Neural progenitor cell (in vitro differentiated cells): ENCODE results near the gene SLC25A6. TPM values are rescaled to one million over a fixed set of nuclear protein-coding genes. Genes with fewer than 3 reads are reported as not detected.

Source experiments
- DNase-seq: peaks from one replicate; pipeline ENCODE4 v3.0.0-alpha.2; 2016; ENCODE audit warnings: low spot score
- H2AFZ ChIP-seq: fragments of 200-600 bp; sonication (generic); replicated peaks from 2 replicates; pipeline ENCODE4 v1.6.1; 2016; ENCODE audit warnings: antibody characterized with exemption
- H3F3A ChIP-seq: fragments of 200-600 bp; sonication (generic); 2 replicates; pipeline ENCODE4 v1.6.1; 2016; ENCODE audit warnings: antibody characterized with exemption, low read depth
- H3K27ac ChIP-seq: fragments of 200-600 bp; sonication (generic); 2 replicates; pipeline ENCODE4 v1.5.1; 2016; ENCODE audit warnings: mild to moderate bottlenecking
- H3K27me3 ChIP-seq: fragments of 200-600 bp; sonication (generic); 2 replicates; pipeline ENCODE4 v1.6.1; 2016; ENCODE audit warnings: mild to moderate bottlenecking, moderate library complexity
- H3K36me3 ChIP-seq: fragments of 200-600 bp; sonication (generic); 2 replicates; pipeline ENCODE4 v1.5.1; 2016
- H3K4me1 ChIP-seq: fragments of 200-600 bp; sonication (generic); 2 replicates; pipeline ENCODE4 v1.6.1; 2016; ENCODE audit warnings: mixed run types
- H3K4me2 ChIP-seq: fragments of 200-600 bp; sonication (generic); 2 replicates; pipeline ENCODE4 v1.6.1; 2016
- H3K4me3 ChIP-seq: fragments of 200-600 bp; sonication (generic); 2 replicates; pipeline ENCODE4 v1.5.1; 2016
- H3K79me2 ChIP-seq: fragments of 200-600 bp; sonication (generic); 2 replicates; pipeline ENCODE4 v1.6.1; 2016; ENCODE audit warnings: low read depth
- H3K9ac ChIP-seq: fragments of 200-600 bp; sonication (generic); 2 replicates; pipeline ENCODE4 v1.6.1; 2016
- H3K9me3 ChIP-seq: fragments of 200-600 bp; sonication (generic); 2 replicates; pipeline ENCODE4 v1.5.1; 2016; ENCODE audit warnings: low read depth
- H4K20me1 ChIP-seq: fragments of 200-600 bp; sonication (generic); 2 replicates; pipeline ENCODE4 v1.6.1; 2016; ENCODE audit warnings: low read depth
- H3K27ac Mint-ChIP-seq: 3 replicates; pipeline ENCODE4 v1.8.0; 2021; ENCODE audit warnings: mixed read lengths
- H3K27me3 Mint-ChIP-seq: 2 replicates; pipeline ENCODE4 v1.8.0; 2022; ENCODE audit warnings: low read depth, mild to moderate bottlenecking, inconsistent platforms, moderate library complexity, mixed read lengths; ENCODE audit not compliant: insufficient read depth
- H3K36me3 Mint-ChIP-seq: 3 replicates; pipeline ENCODE4 v1.8.0; 2021; ENCODE audit warnings: mixed read lengths
- H3K4me1 Mint-ChIP-seq: 3 replicates; pipeline ENCODE4 v1.8.0; 2021; ENCODE audit warnings: mixed read lengths
- H3K4me3 Mint-ChIP-seq: 3 replicates; pipeline ENCODE4 v1.8.0; 2021; ENCODE audit warnings: mild to moderate bottlenecking, moderate library complexity, mixed read lengths
- H3K9me3 Mint-ChIP-seq: 3 replicates; pipeline ENCODE4 v1.8.0; 2020; ENCODE audit warnings: mixed read lengths
- CTCF ChIP-seq: fragments of 200-600 bp; sonication (generic); IDR thresholded peaks from 2 replicates; pipeline ENCODE4 v1.5.1; 2017; ENCODE audit warnings: antibody characterized with exemption, mild to moderate bottlenecking
- EZH2 ChIP-seq: fragments of 200-600 bp; sonication (generic); IDR thresholded peaks from 2 replicates; pipeline ENCODE4 v1.6.1; 2017; ENCODE audit warnings: antibody characterized with exemption, mild to moderate bottlenecking, moderate library complexity
- EZH2phosphoT487 ChIP-seq: fragments of 200-600 bp; sonication (generic); IDR thresholded peaks from 2 replicates; pipeline ENCODE4 v1.6.1; 2017; ENCODE audit warnings: antibody characterized with exemption
- total RNA-seq: library from RNA; depleted of rRNA; stranded (reverse); fragments of >200 nt; gene quantifications from 2 replicates; pipeline ENCODE4 v1.2.3, GENCODE V29; 2015; ENCODE audit warnings: low replicate concordance

The SLC25A6 gene
- total RNA-seq, 1 donor from 2014 or later, result 193 TPM

GRCh38 chrX:1400049-1400448 is 8.1 kb upstream of the SLC25A6 start:
- Histone ChIP-seq H3K4me3 (no peak overlapping the region), H3K9ac (no peak overlapping the region), H3K9me3 (no peaks in the 10 kb centered on the region), H3K36me3 (peaks cover under 1% of the 10 kb centered on the region), H3K27me3 (no peaks in the 10 kb centered on the region), H3F3A (peaks cover 9% of the 10 kb centered on the region), H2AFZ (no peak overlapping the region), H3K27ac (no peak overlapping the region), H3K4me2 (no peak overlapping the region), H3K4me1 (no peaks in the 10 kb centered on the region), H4K20me1 (peaks cover 4% of the 10 kb centered on the region), H3K79me2 (peaks cover 10% of the 10 kb centered on the region)
- Mint-ChIP-seq H3K27ac (no peak overlapping the region), H3K4me3 (no peak overlapping the region), H3K4me1 (peaks cover 10% of the 10 kb centered on the region), H3K36me3 (peaks cover 11% of the 10 kb centered on the region), H3K9me3 (no peaks in the 10 kb centered on the region), H3K27me3 (no peaks in the 10 kb centered on the region)
- no peak for DNase-seq
- no peak for TF ChIP-seq EZH2phosphoT487
- TF ChIP-seq EZH2, result no peak
- no peak for TF ChIP-seq CTCF

- no peak overlapping the region for H3K4me2 ChIP-seq
- H3K27ac ChIP-seq, result peak overlapping the region; percentile 46
- peaks cover 11% of the 10 kb centered on the region for H3K36me3 Mint-ChIP-seq
- DNase-seq, result no peak
- TF ChIP-seq EZH2 (no peak), CTCF (no peak), EZH2phosphoT487 (no peak)
- peaks cover under 1% of the 10 kb centered on the region for H3K27me3 Mint-ChIP-seq
- H3K9me3 Mint-ChIP-seq, result no peaks in the 10 kb centered on the region
- no peak overlapping the region for H3K4me3 ChIP-seq
- no peak overlapping the region for H3K9ac ChIP-seq
- no peaks in the 10 kb centered on the region for H3K9me3 ChIP-seq
- no peak overlapping the region for H2AFZ ChIP-seq
- H3K36me3 ChIP-seq, result no peaks in the 10 kb centered on the region
- no peak overlapping the region for H3K27ac Mint-ChIP-seq
- no peaks in the 10 kb centered on the region for H3K27me3 ChIP-seq
- H4K20me1 ChIP-seq, result peaks cover 7% of the 10 kb centered on the region
- peaks cover 19% of the 10 kb centered on the region for H3K4me1 Mint-ChIP-seq
- peaks cover 2% of the 10 kb centered on the region for H3K4me1 ChIP-seq
- H3K4me3 Mint-ChIP-seq, result no peak overlapping the region
- H3F3A ChIP-seq, result peaks cover 9% of the 10 kb centered on the region
- peaks cover 24% of the 10 kb centered on the region for H3K79me2 ChIP-seq
These were observed 6.8 kb upstream of the SLC25A6 start for GRCh38 chrX:1398431-1399340.

- peaks cover 7% of the 10 kb centered on the region for H4K20me1 ChIP-seq
- H3K36me3 ChIP-seq, result no peaks in the 10 kb centered on the region
- no peak for TF ChIP-seq EZH2
- TF ChIP-seq EZH2phosphoT487, result no peak
- no peak for TF ChIP-seq CTCF
- peaks cover 22% of the 10 kb centered on the region for H3K4me1 Mint-ChIP-seq
- peaks cover 11% of the 10 kb centered on the region for H3K36me3 Mint-ChIP-seq
- H3K27ac ChIP-seq, result no peak overlapping the region
- no peak overlapping the region for H3K27ac Mint-ChIP-seq
- no peak overlapping the region for H3K4me2 ChIP-seq
- H3F3A ChIP-seq, result peaks cover 14% of the 10 kb centered on the region
- peaks cover 32% of the 10 kb centered on the region for H3K79me2 ChIP-seq
- no peak overlapping the region for H2AFZ ChIP-seq
- no peaks in the 10 kb centered on the region for H3K9me3 Mint-ChIP-seq
- H3K27me3 ChIP-seq, result no peaks in the 10 kb centered on the region
- no peak overlapping the region for H3K9ac ChIP-seq
- peaks cover 8% of the 10 kb centered on the region for H3K4me1 ChIP-seq
- no peak overlapping the region for H3K4me3 Mint-ChIP-seq
- H3K9me3 ChIP-seq, result no peaks in the 10 kb centered on the region
- H3K4me3 ChIP-seq, result no peak overlapping the region
- DNase-seq, result no peak
- peaks cover 2% of the 10 kb centered on the region for H3K27me3 Mint-ChIP-seq
These were observed 5.7 kb upstream of the SLC25A6 start for GRCh38 chrX:1397441-1398270.
